Measurements from ENCODE around the gene STN1.

STN1 gene

GRCh38 chr10:103840740-103841070 is 77.3 kb downstream of the STN1 start:
- no peak for DNase-seq

GRCh38 chr10:103839872-103840739 is 77.9 kb downstream of the STN1 start:
- peak in 1 of 2 experiments; percentile 12 for DNase-seq

- no peak for DNase-seq
Measured at GRCh38 chr10:103839519-103839871, 78.5 kb downstream of the STN1 start.

- no peak for DNase-seq
Measured at GRCh38 chr10:103838862-103839518, 79.0 kb downstream of the STN1 start.

GRCh38 chr10:103838070-103838395 is 80.0 kb downstream of the STN1 start:
- no peak for DNase-seq

GRCh38 chr10:103837370-103838069 is 80.5 kb downstream of the STN1 start:
- DNase-seq = no peak

GRCh38 chr10:103836861-103837260 is 81.1 kb downstream of the STN1 start:
- DNase-seq = no peak

- no peak for DNase-seq
Measured at GRCh38 chr10:103836273-103836672, 81.7 kb downstream of the STN1 start.

- DNase-seq = no peak
Measured at GRCh38 chr10:103835096-103836050, 82.6 kb downstream of the STN1 start.

GRCh38 chr10:103834436-103835095 is 83.4 kb downstream of the STN1 start:
- no peak for DNase-seq

GRCh38 chr10:103833731-103834365 is 84.1 kb downstream of the STN1 start:
- DNase-seq = no peak

- DNase-seq = no peak
Measured at GRCh38 chr10:103832806-103833205, 85.2 kb downstream of the STN1 start.
